ENCODE measurements around the gene FZD10. TPM values are rescaled to one million over a fixed set of nuclear protein-coding genes. Genes with fewer than 3 reads are reported as not detected.

The FZD10 gene
- total and polyA plus RNA-seq, 12 donors, result 0.04 to 0.24 (median 0.07) TPM; not detected in 5

GRCh38 chr12:130152386-130152785, 9.9 kb upstream of the FZD10 start:
- intact Hi-C loops (cut with DNase I), result no loop called here
- DNase-seq (no peak), ATAC-seq (no peak)
- no peaks in the 10 kb centered on the region for H3K36me3 ChIP-seq
- no peak for TF ChIP-seq CTCF (IDR thresholded peaks at IDR 0.05)
- no peak overlapping the region for H3K4me3 ChIP-seq
- H3K4me1 ChIP-seq, result no peaks in the 10 kb centered on the region
- no peaks in the 10 kb centered on the region for H3K9me3 ChIP-seq
- H3K27ac ChIP-seq, result no peak overlapping the region
- peaks cover 0 to 52% (median 36%) of the 10 kb centered on the region in 7 donors for H3K27me3 ChIP-seq
- 82 to 87% methylated on average over 12 of the region's 12 CpGs for WGBS, 2 donors

DNA sequence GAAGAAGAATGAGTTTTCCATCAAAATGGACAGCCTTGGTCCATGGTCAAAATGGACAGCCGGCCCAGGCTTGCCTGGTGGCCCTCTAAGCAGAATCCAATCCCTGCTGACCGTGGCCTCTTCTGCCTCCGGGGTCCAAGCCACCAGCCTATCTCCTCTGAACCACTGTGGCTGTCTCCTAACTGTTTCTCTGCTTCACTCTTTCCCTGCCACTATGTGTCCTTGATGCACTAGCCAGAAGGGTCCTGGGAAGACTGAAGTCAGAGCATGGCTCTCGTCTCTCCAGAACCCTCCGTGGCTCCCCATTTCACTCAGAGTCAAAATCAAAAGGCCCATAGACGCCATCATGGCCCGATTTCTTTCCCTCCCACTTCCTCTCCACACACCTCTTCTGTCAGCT, 8.5 kb upstream of the FZD10 start:
- ATAC-seq, result no peak
- Histone ChIP-seq H3K9me3 (no peaks in the 10 kb centered on the region), H3K36me3 (no peaks in the 10 kb centered on the region), H3K4me1 (no peaks in the 10 kb centered on the region), H3K27ac (no peak overlapping the region), H3K4me3 (no peak overlapping the region), H3K27me3 (peaks cover 0 to 61% (median 50%) of the 10 kb centered on the region in 7 donors)
- intact Hi-C loops (cut with DNase I), result no loop called here
- WGBS, 2 donors, result 81 to 83% methylated on average over 7 of the region's 7 CpGs
- no peak for DNase-seq
- no peak for TF ChIP-seq CTCF (IDR thresholded peaks at IDR 0.05)

DNA sequence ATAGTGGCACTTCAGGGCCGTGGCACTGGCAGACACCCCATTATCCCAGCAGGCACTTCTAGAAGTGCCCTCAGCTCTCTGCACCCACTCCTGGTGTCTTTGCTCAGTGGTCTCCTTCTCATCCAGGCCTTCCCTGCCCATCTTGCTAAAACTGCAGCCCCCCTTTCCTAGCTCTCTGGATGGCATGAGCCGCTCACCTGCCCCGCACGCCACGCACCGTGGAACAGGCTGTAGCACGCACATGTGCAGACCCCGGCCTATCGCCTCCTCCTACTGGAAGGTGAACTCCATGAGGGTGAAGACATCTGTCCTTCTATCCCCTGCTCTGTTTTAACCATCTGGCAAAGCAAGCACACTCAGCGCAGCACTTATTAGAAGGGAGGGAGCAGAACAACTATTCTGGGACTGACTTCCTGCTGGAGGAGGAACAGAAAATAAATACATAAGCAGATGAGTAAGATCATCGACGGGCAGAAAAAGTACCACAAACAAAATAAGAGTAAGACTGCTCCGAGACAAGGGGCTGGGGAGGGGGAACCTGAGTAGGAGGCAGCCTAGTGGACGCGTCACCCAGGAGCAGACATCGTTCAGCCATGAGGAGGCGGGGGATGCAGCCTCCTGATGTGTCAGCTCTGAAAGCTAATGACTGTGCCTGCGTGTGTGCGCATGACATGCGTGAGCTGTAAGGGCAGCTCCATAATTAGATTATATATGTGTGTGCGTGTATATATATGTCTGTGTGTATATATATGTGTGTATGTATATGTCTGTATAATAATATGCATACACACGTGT, 7.8 kb upstream of the FZD10 start:
- Histone ChIP-seq H3K36me3 (no peaks in the 10 kb centered on the region), H3K4me1 (no peaks in the 10 kb centered on the region), H3K9me3 (no peaks in the 10 kb centered on the region), H3K27me3 (peaks cover under 1 to 64% (median 56%) of the 10 kb centered on the region in 7 donors), H3K4me3 (no peak overlapping the region), H3K27ac (no peak overlapping the region)
- no peak for TF ChIP-seq CTCF (IDR thresholded peaks at IDR 0.05)
- DNase-seq (no peak), ATAC-seq (no peak)
- intact Hi-C loops (cut with DNase I), result no loop called here
- WGBS, 2 donors, result 78 to 80% methylated on average over 22 of the region's 22 CpGs

- H3K27ac ChIP-seq, result no peak overlapping the region
- peaks cover 0 to 4% (median under 1%) of the 10 kb centered on the region in 9 donors for H3K4me1 ChIP-seq
- H3K4me3 ChIP-seq, result no peak overlapping the region
- 74 to 77% methylated on average over 10 of the region's 10 CpGs for WGBS, 2 donors
- TF ChIP-seq CTCF (IDR thresholded peaks at IDR 0.05), result no peak
- DNase-seq (no peak), ATAC-seq (no peak)
- peaks cover 4 to 67% (median 60%) of the 10 kb centered on the region in 7 donors for H3K27me3 ChIP-seq
- intact Hi-C loops (cut with DNase I), result no loop called here
- H3K36me3 ChIP-seq, result no peaks in the 10 kb centered on the region
- no peaks in the 10 kb centered on the region for H3K9me3 ChIP-seq
Measured at GRCh38 chr12:130155416-130156073, 6.7 kb upstream of the FZD10 start.

Data from heart right ventricle (tissue), 16 donors.